DND-41 (cell line): ENCODE data around the gene CHID1.

Source experiments
- ATAC-seq: fragments of 200-7000 bp; cut with Tn5 transposase; 3 replicates; pipeline ENCODE4 v1.9.1; 2021; ENCODE audit warnings: low read depth; ENCODE audit not compliant: insufficient read depth
- DNase-seq: peaks from one replicate; pipeline ENCODE4 v3.0.0-alpha.2; 2020
- H2AFZ ChIP-seq: 2 replicates; pipeline ENCODE4 v1.6.0; 2012; ENCODE audit warnings: low read depth, low read length
- H3K27ac ChIP-seq: 2 replicates; pipeline ENCODE4 v1.5.1; 2012; ENCODE audit warnings: low read length, inconsistent platforms
- H3K27me3 ChIP-seq: fragments of 200-600 bp; sonication (generic); 2 replicates; pipeline ENCODE4 v1.6.0; 2012; ENCODE audit warnings: low read length, mild to moderate bottlenecking, inconsistent platforms; ENCODE audit not compliant: insufficient read depth, poor library complexity
- H3K36me3 ChIP-seq: 2 replicates; pipeline ENCODE4 v1.5.1; 2012; ENCODE audit warnings: low read length, inconsistent platforms; ENCODE audit not compliant: insufficient read depth
- H3K4me1 ChIP-seq: 2 replicates; pipeline ENCODE4 v1.5.1; 2012; ENCODE audit warnings: mild to moderate bottlenecking, low read length; ENCODE audit not compliant: insufficient read depth
- H3K4me2 ChIP-seq: 2 replicates; pipeline ENCODE4 v1.6.0; 2012; ENCODE audit warnings: mild to moderate bottlenecking, moderate library complexity, low read length, inconsistent platforms; ENCODE audit not compliant: insufficient read depth
- H3K4me3 ChIP-seq, 2 experiments: fragments of 200-600 bp in 1 of 2; shearing (Covaris generic) in 1 of 2; 2 replicates each; pipeline ENCODE4 v1.5.1; 2012 to 2016; ENCODE audit warnings: inconsistent platforms in 2 of 2, low read length in 2 of 2, mild to moderate bottlenecking in 2 of 2, low read depth in 1 of 2, moderate library complexity in 1 of 2
- H3K79me2 ChIP-seq: 2 replicates; pipeline ENCODE4 v1.6.0; 2012; ENCODE audit warnings: low read length, inconsistent platforms; ENCODE audit not compliant: insufficient read depth
- H3K9ac ChIP-seq: 2 replicates; pipeline ENCODE4 v1.6.0; 2012; ENCODE audit warnings: low read depth, mild to moderate bottlenecking, inconsistent platforms, low read length, moderate library complexity
- H3K9me3 ChIP-seq: 2 replicates; pipeline ENCODE4 v1.5.1; 2012; ENCODE audit warnings: low read length, moderate library complexity, mild to moderate bottlenecking, inconsistent platforms; ENCODE audit not compliant: insufficient read depth, severe bottlenecking
- H4K20me1 ChIP-seq: 2 replicates; pipeline ENCODE4 v1.6.0; 2012; ENCODE audit warnings: low read length; ENCODE audit not compliant: insufficient read depth
- EZH2 ChIP-seq: IDR thresholded peaks from 3 replicates; pipeline ENCODE4 v1.6.1; 2012; ENCODE audit warnings: borderline replicate concordance, low read depth, mild to moderate bottlenecking, moderate library complexity, low read length, inconsistent platforms; ENCODE audit not compliant: severe bottlenecking
- TF ChIP-seq, protein P1 (sequence below): IDR thresholded peaks from 2 replicates; pipeline ENCODE4 v1.5.1; 2012; ENCODE audit warnings: borderline replicate concordance, low read length, moderate library complexity, mild to moderate bottlenecking; ENCODE audit not compliant: poor library complexity, severe bottlenecking; ENCODE audit errors: extremely low read depth

CHID1 gene

DNA sequence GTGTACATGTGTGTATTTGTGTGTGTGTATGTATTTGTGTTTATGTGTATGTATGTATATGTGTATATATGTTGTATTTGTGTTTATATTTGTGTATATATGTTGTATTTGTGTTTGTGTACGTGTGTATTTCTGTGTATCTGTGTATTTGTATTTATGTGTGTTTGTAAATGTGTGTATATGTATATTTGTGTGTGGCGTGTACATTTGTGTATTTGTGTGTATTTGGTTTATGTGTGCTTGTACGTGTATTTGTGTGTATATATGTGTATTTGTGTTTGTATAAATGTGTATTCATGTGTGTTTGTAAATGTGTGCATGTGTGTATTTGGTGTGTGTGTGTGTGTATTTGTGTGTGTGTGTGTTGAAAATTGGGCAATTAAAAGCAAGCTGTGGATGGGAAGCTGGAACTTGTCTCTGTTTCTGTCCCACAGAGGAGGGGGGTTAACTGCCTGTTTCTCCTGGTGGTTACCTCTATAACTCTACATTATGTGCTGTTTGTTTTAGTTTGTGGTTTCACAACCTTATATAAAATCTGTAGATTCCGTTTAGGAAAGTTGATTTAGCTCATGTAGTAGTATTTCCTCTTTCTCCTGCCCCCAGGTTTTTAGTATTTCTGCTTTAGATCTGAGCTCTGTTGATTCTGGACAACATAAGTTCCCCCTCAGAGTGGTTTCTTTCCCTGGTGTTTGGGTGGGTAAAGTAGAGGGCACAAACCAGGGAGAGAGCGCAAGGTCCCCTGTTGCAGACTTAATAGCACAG lies 44.0 kb upstream of the CHID1 start:
- DNase-seq (no peak), ATAC-seq (no peak)
- TF ChIP-seq, protein P1, sequence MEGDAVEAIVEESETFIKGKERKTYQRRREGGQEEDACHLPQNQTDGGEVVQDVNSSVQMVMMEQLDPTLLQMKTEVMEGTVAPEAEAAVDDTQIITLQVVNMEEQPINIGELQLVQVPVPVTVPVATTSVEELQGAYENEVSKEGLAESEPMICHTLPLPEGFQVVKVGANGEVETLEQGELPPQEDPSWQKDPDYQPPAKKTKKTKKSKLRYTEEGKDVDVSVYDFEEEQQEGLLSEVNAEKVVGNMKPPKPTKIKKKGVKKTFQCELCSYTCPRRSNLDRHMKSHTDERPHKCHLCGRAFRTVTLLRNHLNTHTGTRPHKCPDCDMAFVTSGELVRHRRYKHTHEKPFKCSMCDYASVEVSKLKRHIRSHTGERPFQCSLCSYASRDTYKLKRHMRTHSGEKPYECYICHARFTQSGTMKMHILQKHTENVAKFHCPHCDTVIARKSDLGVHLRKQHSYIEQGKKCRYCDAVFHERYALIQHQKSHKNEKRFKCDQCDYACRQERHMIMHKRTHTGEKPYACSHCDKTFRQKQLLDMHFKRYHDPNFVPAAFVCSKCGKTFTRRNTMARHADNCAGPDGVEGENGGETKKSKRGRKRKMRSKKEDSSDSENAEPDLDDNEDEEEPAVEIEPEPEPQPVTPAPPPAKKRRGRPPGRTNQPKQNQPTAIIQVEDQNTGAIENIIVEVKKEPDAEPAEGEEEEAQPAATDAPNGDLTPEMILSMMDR, result no peak
- TF ChIP-seq EZH2, result no peak
- H3K9me3 ChIP-seq, result no peaks in the 10 kb centered on the region
- H4K20me1 ChIP-seq, result peaks cover 42% of the 10 kb centered on the region
- no peak overlapping the region for H3K4me2 ChIP-seq
- no peaks in the 10 kb centered on the region for H3K4me1 ChIP-seq
- peaks cover 66% of the 10 kb centered on the region for H3K79me2 ChIP-seq
- no peak overlapping the region for H3K4me3 ChIP-seq
- no peak overlapping the region for H2AFZ ChIP-seq
- H3K27ac ChIP-seq, result no peak overlapping the region
- H3K9ac ChIP-seq, result no peak overlapping the region
- H3K27me3 ChIP-seq, result no peaks in the 10 kb centered on the region
- peaks cover 15% of the 10 kb centered on the region for H3K36me3 ChIP-seq

DNA sequence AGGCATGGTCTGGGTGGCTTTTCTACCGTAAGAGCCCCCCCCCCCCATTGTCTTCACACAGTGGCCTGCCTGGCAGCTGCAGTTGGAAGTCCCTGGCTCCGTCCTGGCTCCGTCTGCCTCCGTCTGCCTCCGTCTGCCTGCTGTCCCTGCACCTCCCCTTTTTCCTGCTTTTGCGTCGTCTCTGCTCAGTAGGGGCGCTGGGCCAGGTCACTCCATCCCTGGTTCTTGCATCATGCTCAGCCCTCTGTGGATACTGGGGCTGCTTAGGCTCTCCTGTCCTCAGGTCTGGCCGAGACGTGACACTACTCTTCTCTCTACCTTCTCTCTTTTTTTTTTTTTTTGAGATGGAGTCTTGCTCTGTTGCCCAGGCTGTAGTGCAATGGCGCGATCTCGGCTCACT lies 42.9 kb upstream of the CHID1 start:
- no peak overlapping the region for H3K27ac ChIP-seq
- no peaks in the 10 kb centered on the region for H3K9me3 ChIP-seq
- H3K9ac ChIP-seq, result no peak overlapping the region
- no peak overlapping the region for H3K4me2 ChIP-seq
- DNase-seq, result no peak
- peaks cover 42% of the 10 kb centered on the region for H4K20me1 ChIP-seq
- peaks cover 12% of the 10 kb centered on the region for H3K36me3 ChIP-seq
- no peak overlapping the region for H3K4me3 ChIP-seq
- H2AFZ ChIP-seq, result no peak overlapping the region
- H3K27me3 ChIP-seq, result no peaks in the 10 kb centered on the region
- TF ChIP-seq EZH2, result no peak
- H3K4me1 ChIP-seq, result no peaks in the 10 kb centered on the region
- ATAC-seq, result no peak
- H3K79me2 ChIP-seq, result peaks cover 66% of the 10 kb centered on the region

DNA sequence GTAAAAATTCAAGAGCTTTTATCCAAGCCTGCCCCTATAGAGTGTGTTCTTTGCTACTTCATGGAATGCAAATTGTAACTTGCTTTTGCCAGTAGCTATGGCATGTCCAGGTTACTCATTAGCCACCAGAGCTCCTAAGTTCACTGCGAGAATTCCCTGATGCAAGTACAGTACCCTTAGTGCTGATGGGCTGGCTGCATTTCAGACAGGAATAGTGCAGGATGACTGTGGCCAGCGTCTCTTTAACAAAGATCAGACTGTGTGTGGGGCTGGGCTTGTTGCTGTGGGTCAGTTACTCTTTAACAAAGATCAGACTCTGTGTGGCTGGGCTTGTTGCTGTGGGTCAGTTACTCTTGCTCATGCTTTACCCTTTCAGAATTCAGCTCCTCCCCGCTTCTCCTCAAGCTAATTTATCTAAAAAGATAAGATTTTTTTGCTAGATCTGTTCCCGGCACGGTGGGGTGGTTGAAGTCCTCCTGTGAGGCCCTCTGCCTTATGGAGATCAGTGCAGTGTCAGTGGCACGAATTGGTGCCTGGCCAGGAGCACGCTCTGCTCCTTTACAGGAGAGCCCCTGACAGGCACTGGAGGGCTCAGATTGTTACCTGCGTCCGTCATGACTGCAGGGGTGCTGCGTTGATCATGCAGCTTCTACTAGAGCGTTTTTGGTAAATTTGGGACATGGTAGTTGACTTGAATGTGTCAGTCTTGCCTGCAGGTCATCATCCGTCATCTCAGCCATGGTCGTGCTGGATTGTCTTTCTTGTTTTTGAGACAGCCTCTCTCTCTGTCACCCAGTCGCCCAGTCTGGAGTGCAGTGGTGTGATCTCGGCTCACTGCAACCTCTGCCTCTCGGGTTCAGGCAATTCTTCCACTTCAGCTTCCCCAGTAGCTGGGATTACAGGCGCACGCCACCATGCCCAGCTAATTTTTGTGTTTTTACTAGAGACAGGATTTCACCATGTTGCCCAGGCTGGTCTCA lies 42.1 kb upstream of the CHID1 start:
- ATAC-seq (no peak), DNase-seq (no peak)
- Histone ChIP-seq H3K27me3 (no peaks in the 10 kb centered on the region), H3K9ac (no peak overlapping the region), H4K20me1 (peaks cover 38% of the 10 kb centered on the region), H3K4me2 (no peak overlapping the region), H2AFZ (no peak overlapping the region), H3K79me2 (peaks cover 61% of the 10 kb centered on the region), H3K4me1 (no peaks in the 10 kb centered on the region), H3K4me3 (no peak overlapping the region), H3K36me3 (peaks cover 14% of the 10 kb centered on the region), H3K9me3 (no peaks in the 10 kb centered on the region), H3K27ac (no peak overlapping the region)
- no peak for TF ChIP-seq EZH2
- TF ChIP-seq, protein P1, result no peak

DNA sequence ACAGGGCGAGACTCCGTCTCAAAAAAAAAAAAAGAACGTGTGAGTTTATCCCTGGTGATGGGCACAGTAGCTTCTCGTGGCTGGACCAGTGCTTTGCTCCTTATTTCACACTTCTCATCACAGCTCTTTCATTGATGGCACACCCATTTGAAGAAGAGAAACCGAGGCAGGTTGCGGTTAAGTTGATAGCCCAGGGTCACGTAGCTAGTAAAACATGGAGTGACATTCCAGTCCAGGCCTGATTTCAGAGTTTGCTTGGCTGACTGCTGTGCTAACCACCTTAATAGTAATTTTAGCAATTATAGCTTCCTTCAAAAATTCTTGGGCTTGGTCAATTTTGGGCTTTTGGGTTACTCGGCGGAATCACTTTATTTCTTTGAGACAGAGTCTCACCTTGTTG lies 40.9 kb upstream of the CHID1 start:
- TF ChIP-seq, protein P1, result no peak
- TF ChIP-seq EZH2, result no peak
- Histone ChIP-seq H3K36me3 (peaks cover 5% of the 10 kb centered on the region), H2AFZ (no peak overlapping the region), H3K27me3 (no peaks in the 10 kb centered on the region), H3K4me3 (no peak overlapping the region), H3K79me2 (peaks cover 49% of the 10 kb centered on the region), H3K9ac (no peak overlapping the region), H3K9me3 (no peaks in the 10 kb centered on the region), H3K4me1 (no peaks in the 10 kb centered on the region), H3K4me2 (no peak overlapping the region), H3K27ac (no peak overlapping the region), H4K20me1 (peaks cover 29% of the 10 kb centered on the region)
- no peak for ATAC-seq
- no peak for DNase-seq
